Measurements from ENCODE around the gene CALML3.
A peak's percentile ranks its signal among the peaks of the same experiment; 100 is the strongest.
"Not testable (repeated sequence)": the region's sequence is repeated elsewhere in the genome, so short reads cannot be mapped to it uniquely, and the experiment has no call there.

The CALML3 gene

GRCh38 chr10:5553400-5554170 lies 28.8 kb downstream of the CALML3 start:
- DNase-seq (ENCODE audit: low read depth in 2 of 2) = no peak

GRCh38 chr10:5555021-5555510 lies 30.3 kb downstream of the CALML3 start:
- DNase-seq (ENCODE audit: low read depth in 2 of 2) = no peak

DNA sequence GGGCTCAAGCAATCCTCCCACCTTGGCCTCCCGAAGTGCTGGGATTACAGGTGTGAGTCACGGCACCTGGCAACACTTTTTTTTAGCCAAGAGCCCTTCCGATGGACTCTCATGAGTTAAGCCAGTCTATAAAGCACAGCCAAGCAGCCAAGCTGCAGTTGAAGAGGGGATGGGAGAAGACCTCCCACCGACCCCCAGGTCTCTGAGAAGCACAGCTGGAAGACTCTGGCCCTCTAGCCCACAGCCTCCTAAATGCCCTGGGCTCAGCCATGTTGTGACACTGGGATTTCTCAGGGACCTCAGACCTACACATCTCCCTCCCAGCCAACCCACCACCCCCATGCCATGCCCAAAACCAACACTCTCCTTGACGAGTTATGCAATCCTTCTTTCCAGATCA lies 31.1 kb downstream of the CALML3 start:
- no peak for DNase-seq (ENCODE audit: low read depth in 2 of 2)

DNA sequence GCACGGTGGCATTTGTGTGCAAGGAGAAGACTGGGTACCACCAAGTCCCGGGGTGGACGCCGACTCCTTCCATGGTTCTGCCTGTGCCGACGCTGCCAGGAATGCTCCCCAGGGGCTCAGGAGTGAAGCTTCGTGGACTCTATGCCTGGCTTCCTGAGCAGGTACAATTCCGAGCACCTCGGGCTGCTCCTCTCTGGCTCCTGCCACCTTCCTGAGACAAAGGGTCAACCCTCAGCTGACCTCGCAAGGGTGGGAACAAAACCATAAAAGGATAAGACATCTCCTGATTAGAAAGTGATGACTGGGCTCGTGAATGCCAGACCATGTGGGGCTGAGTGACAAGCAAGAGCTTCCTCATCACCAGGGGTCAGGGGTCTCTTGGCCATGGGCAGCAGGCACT lies 31.8 kb downstream of the CALML3 start:
- DNase-seq (ENCODE audit: low read depth in 2 of 2) = no peak

DNA sequence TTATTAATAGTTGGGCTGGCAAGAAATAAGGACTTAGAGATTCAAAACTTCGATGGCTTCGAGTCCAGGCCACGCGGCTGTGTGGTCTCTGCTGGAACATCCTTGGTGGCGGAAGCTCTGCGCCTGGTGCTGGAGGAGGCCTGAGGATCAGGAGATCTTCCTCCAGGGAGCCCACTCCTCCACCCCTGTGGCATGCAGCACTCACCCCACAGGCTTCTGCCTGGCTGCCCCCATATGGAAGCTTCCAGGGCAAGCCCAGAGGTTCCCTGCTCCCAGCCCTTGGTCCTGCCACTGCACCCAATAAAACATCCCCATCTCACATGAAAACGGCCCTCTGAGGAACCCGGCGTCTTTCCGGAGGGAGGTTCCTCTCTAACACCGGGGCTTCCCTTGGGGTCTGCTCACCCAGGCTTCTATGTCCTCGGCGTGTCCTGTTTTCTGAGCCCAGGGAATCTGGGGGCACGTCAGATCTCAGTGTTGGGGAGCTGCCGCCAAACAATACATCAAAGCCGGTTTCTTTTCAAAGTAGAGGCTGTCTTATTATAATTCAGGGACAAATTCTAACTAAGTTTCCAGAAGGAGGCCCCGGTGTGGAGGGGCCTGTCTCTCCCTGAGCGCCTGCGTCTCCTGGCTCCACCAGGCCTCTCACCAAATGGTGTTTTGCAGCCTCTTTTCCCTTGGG lies 32.4 kb downstream of the CALML3 start:
- DNase-seq (ENCODE audit: low read depth in 2 of 2) = no peak

DNA sequence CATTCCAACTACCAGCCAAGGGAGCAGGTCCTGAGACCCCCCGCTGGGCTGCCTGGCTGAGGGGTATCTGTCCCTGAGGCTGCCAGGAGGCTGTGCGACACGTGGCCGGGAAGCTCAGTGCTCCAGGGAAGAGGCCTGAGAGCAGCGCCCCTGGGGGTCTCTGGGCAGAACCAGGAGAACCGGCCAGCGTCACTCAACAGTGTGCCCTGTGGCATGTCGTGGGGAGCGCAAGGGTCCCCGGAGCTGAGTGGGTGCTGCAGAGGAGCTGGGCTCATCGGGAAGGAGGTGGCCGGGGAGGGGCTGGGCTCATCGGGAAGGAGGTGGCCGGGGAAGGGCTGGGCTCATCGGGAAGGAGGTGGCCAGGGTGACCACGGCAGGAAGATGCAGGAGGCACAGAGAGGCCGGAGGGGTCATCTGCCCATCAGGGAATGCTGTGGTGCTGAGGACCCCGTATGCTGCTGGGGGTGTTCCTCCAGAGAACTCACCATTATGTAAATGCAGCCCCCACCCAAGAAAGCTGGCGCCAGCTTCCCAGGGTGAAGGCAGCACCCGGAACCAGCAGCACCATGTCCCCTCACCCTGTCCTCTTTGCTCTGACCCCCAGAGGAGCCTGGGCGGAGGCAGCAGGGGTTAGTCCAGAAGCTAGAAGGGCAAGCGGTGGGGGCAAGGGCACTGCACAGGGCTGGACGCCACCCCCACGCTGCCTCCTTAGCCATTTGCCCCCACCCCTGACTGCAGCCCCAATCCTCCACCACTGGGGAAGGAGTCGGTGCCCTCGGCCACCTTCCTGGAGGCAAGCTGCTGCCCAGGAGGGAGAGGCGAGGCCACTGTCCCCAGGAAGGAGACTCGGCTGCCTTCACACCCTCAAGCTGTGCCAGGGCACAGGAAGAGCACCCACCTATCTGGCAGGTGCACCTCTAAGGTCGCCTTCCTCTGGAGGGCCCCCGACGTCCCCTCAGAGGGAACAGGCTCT lies 33.3 kb downstream of the CALML3 start:
- no peak for DNase-seq (ENCODE audit: low read depth in 2 of 2)

- not testable (repeated sequence) for DNase-seq (ENCODE audit: low read depth in 2 of 2)
Observed at GRCh38 chr10:5559022-5559421, 34.3 kb downstream of the CALML3 start.

DNA sequence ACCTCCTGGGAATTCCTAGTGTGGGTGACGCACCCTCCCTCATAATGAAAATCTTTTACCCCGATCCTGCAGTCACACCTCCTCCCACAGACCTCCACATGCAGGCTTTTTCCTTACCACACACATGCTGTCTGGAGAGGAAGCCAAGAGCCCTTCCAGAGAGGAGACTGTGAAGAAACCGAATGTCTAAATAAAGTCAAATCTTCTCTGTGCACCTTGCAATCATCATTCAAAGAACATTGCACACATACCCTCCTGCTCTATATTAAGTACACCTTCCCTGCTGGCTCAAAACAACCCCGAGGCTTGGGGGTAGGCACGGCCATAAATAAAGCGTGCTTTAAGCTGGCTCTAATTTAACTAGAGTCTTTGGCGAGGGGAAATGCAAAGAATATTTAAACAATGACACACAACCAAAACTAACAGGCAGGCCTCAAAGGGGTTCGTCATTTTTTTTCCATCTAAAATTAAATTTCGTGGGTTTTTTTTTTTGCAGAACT lies 34.9 kb downstream of the CALML3 start:
- DNase-seq (ENCODE audit: low read depth in 2 of 2) = no peak

DNA sequence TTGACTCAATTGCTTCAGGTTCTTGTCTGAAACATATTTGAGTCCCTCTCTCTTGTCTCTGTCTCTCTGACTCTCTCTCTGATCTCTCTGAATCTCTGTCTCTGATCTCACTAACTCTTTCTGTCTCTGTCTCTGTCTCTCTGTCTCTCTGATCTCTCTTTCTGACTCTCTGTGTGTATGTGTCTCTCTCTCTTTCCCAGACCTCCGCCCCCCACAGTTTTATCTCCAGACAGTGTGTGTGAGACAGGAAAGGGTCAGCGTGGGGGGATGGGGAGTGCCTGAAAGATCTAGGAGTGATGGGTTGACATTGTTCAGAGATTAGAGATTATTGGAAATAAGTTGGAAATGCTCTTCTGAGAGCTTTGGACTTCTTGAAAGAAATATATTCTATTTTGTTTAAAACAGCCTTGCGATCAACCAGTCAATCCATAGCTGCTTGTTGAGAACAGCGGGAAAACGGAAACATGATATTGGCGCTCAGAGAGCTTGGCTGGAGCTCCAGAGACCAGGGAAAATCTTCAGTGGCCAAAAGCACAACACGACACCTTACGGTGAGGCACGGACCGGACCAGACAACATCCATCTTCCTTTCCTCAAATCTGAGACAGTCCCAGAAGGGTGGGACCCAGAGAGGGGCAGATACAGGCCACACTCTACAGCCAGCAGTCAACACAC lies 35.5 kb downstream of the CALML3 start:
- no peak for DNase-seq (ENCODE audit: low read depth in 2 of 2)

- DNase-seq (ENCODE audit: low read depth in 2 of 2) = no peak
Observed at GRCh38 chr10:5560817-5561703, 36.3 kb downstream of the CALML3 start.

DNA sequence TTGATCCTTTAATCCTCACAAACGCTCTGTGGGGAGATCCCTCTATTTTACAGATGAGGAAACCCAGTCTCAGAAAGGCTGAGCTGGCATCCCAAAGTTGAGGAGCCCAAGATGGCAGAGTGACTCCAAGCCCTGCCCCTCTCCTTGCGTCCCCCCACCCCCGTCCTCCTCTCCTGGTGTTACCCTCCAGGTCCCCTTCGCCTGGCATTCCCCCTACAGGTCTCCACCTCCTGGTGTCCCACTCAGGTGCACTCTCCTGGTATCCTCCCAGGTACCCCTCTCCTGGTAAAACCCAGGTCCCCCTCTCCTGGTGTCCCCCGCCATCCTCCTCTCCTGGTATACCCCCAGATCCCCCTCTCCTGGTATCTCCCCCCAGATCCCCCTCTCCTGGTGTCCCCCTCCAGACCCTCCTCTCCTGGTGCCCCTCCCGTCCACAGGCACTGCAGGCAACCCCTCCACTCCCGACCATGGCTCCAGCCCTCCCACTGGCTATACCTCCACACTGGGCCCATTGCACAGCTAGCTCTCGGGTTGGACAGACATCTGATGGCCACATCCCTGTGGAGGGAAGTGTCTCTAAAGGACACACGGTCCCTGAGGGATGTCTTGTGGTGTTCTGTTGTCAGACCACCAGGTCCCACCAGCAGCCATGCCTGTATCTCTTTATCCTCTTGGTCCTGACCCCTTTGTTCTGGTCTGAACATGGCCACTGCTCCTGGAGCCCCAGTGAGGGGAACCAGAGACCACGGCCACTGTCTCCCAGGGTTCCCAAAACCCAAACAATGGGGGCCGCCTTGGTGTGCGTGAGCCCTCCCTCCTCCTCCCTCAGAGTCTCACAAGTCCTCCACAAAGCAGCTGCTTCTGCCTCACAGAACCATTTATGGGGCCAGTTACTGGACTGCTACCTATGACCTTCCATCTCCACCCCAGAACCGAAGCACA lies 37.2 kb downstream of the CALML3 start:
- no peak for DNase-seq (ENCODE audit: low read depth in 2 of 2)

DNA sequence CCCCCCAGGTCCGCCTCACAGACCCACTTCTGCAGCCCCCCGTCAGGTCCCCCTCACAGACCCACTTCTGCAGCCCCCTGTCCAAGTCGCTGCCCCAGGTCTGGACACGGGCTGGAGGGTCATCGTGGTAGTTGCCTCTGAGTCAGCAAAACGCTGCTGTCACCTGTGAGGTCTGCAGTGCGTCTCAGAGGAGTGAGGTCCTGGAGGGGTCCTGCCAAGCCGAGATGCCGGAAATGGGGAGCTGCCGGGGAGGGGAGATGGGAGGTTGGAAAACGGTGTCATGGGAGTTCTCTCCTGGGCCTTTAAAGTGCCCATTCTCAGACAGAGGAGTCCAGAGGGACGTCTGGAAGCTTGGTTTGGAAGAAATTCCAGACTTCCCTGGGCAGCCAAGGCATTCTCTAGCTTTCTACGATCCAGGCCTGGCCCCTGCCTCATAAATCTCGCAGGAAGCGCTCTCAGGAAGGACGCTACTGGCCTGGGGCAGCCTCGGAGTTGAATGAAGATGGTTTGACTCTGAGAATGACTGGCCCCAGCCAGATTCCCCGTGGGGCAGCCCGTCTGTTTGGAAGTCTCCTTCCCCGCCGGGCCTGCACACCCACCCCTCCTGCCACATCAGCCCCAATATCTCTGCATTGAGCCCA lies 38.7 kb downstream of the CALML3 start:
- no peak for DNase-seq (ENCODE audit: low read depth in 2 of 2)

- peak; percentile 28 to 46 for DNase-seq (ENCODE audit: low read depth in 2 of 2)
Observed at GRCh38 chr10:5563991-5564536, 39.3 kb downstream of the CALML3 start.

DNA sequence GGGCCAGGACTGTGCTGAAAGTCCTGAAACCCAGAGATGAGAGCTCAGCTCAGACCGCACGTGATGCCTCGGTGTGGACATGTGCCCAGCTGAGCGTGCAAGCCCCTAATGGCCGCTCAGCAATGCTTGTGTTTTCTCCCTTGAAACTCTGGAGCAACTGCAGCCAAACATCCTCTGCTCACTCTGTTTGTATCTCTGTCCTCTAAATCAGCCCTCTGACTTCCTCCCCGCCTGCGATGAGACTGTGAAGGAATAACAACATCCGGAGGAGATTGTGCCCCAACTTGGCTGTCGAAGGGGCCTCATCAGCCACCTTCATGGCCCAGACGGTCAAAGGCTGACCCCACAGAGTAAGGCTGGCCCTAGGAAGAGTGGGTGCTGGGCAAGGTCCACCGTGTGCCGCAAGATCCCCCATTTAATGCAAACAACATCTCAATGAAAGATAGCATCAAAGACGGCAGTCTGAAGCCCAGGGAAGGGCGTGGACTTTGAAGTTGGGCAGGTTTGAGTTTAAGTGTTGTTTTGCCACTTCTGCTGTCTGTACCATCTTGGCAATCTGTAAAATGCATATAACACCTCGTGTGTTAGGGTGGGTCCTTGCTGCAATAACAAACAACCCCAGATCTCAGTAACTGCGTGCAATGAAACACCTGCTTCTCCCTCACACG lies 39.9 kb downstream of the CALML3 start:
- peak in 1 of 2 donors; percentile 13 for DNase-seq (ENCODE audit: low read depth in 2 of 2)

- no peak for DNase-seq (ENCODE audit: low read depth in 2 of 2)
Observed at GRCh38 chr10:5565205-5565545, 40.4 kb downstream of the CALML3 start.

- DNase-seq (ENCODE audit: low read depth in 2 of 2) = no peak
Observed at GRCh38 chr10:5565671-5566581, 41.2 kb downstream of the CALML3 start.

GRCh38 chr10:5566614-5567013 lies 41.9 kb downstream of the CALML3 start:
- DNase-seq (ENCODE audit: low read depth in 2 of 2) = peak; percentile 37 to 39
